AG04450 (cell line): ENCODE measurements around the gene EPHB4. TPM values are rescaled to one million over a fixed set of nuclear protein-coding genes. Genes with fewer than 3 reads are reported as not detected.

ENCODE experiments used
- CTCF ChIA-PET: fragments of 300-600, 350-600 bp; formaldehyde crosslinking; extraction: SDS; loops from one replicate; lab custom pipeline; 2022; ENCODE audit warnings: antibody characterized with exemption, inconsistent platforms; lab: Charles Lee
- POLR2A ChIA-PET: fragments of 350-600 bp; formaldehyde crosslinking; extraction: SDS; loops from one replicate; lab custom pipeline; 2021; ENCODE audit warnings: antibody characterized with exemption, inconsistent platforms; lab: Yijun Ruan, JAX
- DNase-seq: peaks from one replicate; pipeline ENCODE4 v3.0.0-alpha.2; 2011; ENCODE audit warnings: low read depth, low spot score
- H3K27ac ChIP-seq: one replicate; pipeline ENCODE4 v1.5.1; 2012; ENCODE audit warnings: low read depth, low read length, control low read depth
- H3K27me3 ChIP-seq: one replicate; pipeline ENCODE4 v1.6.0; 2012; ENCODE audit warnings: low read length; ENCODE audit not compliant: control insufficient read depth, insufficient read depth
- H3K4me3 ChIP-seq: 2 replicates; pipeline ENCODE4 v1.5.1; 2011; ENCODE audit warnings: mild to moderate bottlenecking, low read depth, low read length, control low read depth
- H3K9me3 ChIP-seq: 2 replicates; pipeline ENCODE4 v1.5.1; 2012; ENCODE audit warnings: low read length; ENCODE audit not compliant: control insufficient read depth, insufficient read depth
- CTCF ChIP-seq: IDR thresholded peaks from 2 replicates; pipeline ENCODE4 v1.5.1; 2011; ENCODE audit warnings: low read depth, low read length, control low read depth, inconsistent platforms
- polyA plus RNA-seq: library from polyadenylated mRNA; depleted of rRNA; stranded (reverse); fragments of >200 nt; gene quantifications from 2 replicates; pipeline ENCODE4 v1.2.3, GENCODE V29; 2011

Gene EPHB4
- polyA plus RNA-seq, 1 experiment, result 43.8 TPM

GRCh38 chr7:100799037-100799896, 28.1 kb downstream of the EPHB4 start:
- no peak overlapping the region for H3K4me3 ChIP-seq
- CTCF ChIA-PET, result interaction anchor here (0.6 to 2.4 kb wide), 10 partner anchors 15 to 393 kb away, joined by 3 to 22 read pairs (median 3); partner anchors contain the start of genes EPHB4 and SLC12A9
- no peaks in the 10 kb centered on the region for H3K27me3 ChIP-seq
- TF ChIP-seq CTCF, result peak; percentile 73
- no peak for DNase-seq
- POLR2A ChIA-PET, result interaction anchor here (0.5 to 1.0 kb wide), 2 partner anchors 53 to 183 kb away, joined by 3 read pairs; partner anchors contain the start of gene SLC12A9
- no peaks in the 10 kb centered on the region for H3K9me3 ChIP-seq
- H3K27ac ChIP-seq, result no peak overlapping the region

GRCh38 chr7:100794741-100795140, 32.6 kb downstream of the EPHB4 start:
- no peaks in the 10 kb centered on the region; the same call in 1 of the 2 replicates for H3K9me3 ChIP-seq
- no peak for DNase-seq
- ChIA-PET CTCF (interaction anchor here (0.6 kb wide), 2 partner anchors 32 to 89 kb away, joined by 3 to 6 read pairs; partner anchors contain the start of genes EPHB4 and POP7), POLR2A (interaction anchor here (0.7 kb wide), 1 partner anchor 89 kb away, joined by 3 read pairs; the partner anchor contains the start of gene POP7)
- no peak overlapping the region for H3K4me3 ChIP-seq
- no peak for TF ChIP-seq CTCF
- no peaks in the 10 kb centered on the region for H3K27me3 ChIP-seq
- no peak overlapping the region for H3K27ac ChIP-seq

GRCh38 chr7:100793806-100794660, 33.3 kb downstream of the EPHB4 start:
- H3K9me3 ChIP-seq, result no peaks in the 10 kb centered on the region; the same call in 1 of the 2 replicates
- TF ChIP-seq CTCF, result no peak
- CTCF ChIA-PET, result interaction anchor here (0.6 kb wide), 1 partner anchor 33 kb away, joined by 6 read pairs; the partner anchor contains the start of gene EPHB4
- DNase-seq, result no peak
- H3K27ac ChIP-seq, result no peak overlapping the region
- H3K27me3 ChIP-seq, result peaks cover under 1% of the 10 kb centered on the region
- POLR2A ChIA-PET, result interaction anchor here (0.6 to 0.7 kb wide), 2 partner anchors 13 to 88 kb away, joined by 3 to 5 read pairs; partner anchors contain the start of gene POP7
- H3K4me3 ChIP-seq, result no peak overlapping the region

- POLR2A ChIA-PET, result interaction anchor here (0.5 to 0.6 kb wide), 2 partner anchors 48 to 60 kb away, joined by 3 read pairs; partner anchors contain the start of gene SLC12A9
- Histone ChIP-seq H3K4me3 (no peak overlapping the region), H3K9me3 (no peaks in the 10 kb centered on the region; the same call in 1 of the 2 replicates), H3K27ac (no peak overlapping the region), H3K27me3 (peaks cover 3% of the 10 kb centered on the region)
- TF ChIP-seq CTCF, result no peak
- no peak for DNase-seq
- CTCF ChIA-PET, result no interaction called here
Observed at GRCh38 chr7:100791881-100792666, 35.2 kb downstream of the EPHB4 start.
